Loucy (cell line): ENCODE data around the gene YIPF2.

Source experiments
- H2AFZ ChIP-seq: fragments of 200-600 bp; sonication (generic); 2 replicates; pipeline ENCODE4 v1.6.0; 2016; ENCODE audit warnings: antibody characterized with exemption, mild to moderate bottlenecking, low read length, moderate library complexity
- H3F3A ChIP-seq: fragments of 200-600 bp; 2 replicates; pipeline ENCODE4 v1.6.0; 2016; ENCODE audit warnings: antibody characterized with exemption, low read depth, mild to moderate bottlenecking
- H3K27me3 ChIP-seq: fragments of 200-600 bp; sonication (generic); 2 replicates; pipeline ENCODE4 v1.6.1; 2014; ENCODE audit warnings: low read length, mild to moderate bottlenecking; ENCODE audit not compliant: insufficient read depth, poor library complexity, severe bottlenecking
- H3K36me3 ChIP-seq: fragments of 200-600 bp; sonication (generic); 2 replicates; pipeline ENCODE4 v1.6.1; 2016; ENCODE audit warnings: low read length; ENCODE audit not compliant: insufficient read depth
- H3K4me1 ChIP-seq: fragments of 200-600 bp; sonication (generic); 2 replicates; pipeline ENCODE4 v1.5.1; 2014; ENCODE audit warnings: low read length, mild to moderate bottlenecking; ENCODE audit not compliant: insufficient read depth, poor library complexity, severe bottlenecking
- H3K4me2 ChIP-seq: fragments of 200-600 bp; sonication (generic); 2 replicates; pipeline ENCODE4 v1.6.0; 2014; ENCODE audit warnings: antibody characterized with exemption, low read length, low read depth, mild to moderate bottlenecking; ENCODE audit not compliant: poor library complexity, severe bottlenecking
- H3K4me3 ChIP-seq: fragments of 200-600 bp; sonication (generic); 2 replicates; pipeline ENCODE4 v1.5.1; 2014; ENCODE audit warnings: low read length, mild to moderate bottlenecking, mixed read lengths; ENCODE audit not compliant: poor library complexity, severe bottlenecking
- H3K79me2 ChIP-seq: fragments of 200-600 bp; sonication (generic); 2 replicates; pipeline ENCODE4 v1.6.1; 2014; ENCODE audit warnings: low read length; ENCODE audit not compliant: insufficient read depth
- H3K9ac ChIP-seq: fragments of 200-600 bp; sonication (generic); 2 replicates; pipeline ENCODE4 v1.6.0; 2014; ENCODE audit warnings: mild to moderate bottlenecking, low read depth, low read length, moderate library complexity; ENCODE audit not compliant: poor library complexity, severe bottlenecking
- H3K9me2 ChIP-seq: fragments of 200-600 bp; sonication (generic); replicated peaks from 2 replicates; pipeline ENCODE4 v1.6.1; 2016; ENCODE audit warnings: low read depth, low read length, mixed read lengths
- H3K9me3 ChIP-seq: fragments of 200-600 bp; sonication (generic); 2 replicates; pipeline ENCODE4 v1.6.1; 2014; ENCODE audit warnings: mild to moderate bottlenecking, antibody characterized with exemption, low read length, low read depth; ENCODE audit not compliant: insufficient read depth
- H4K20me1 ChIP-seq: fragments of 200-600 bp; sonication (generic); 2 replicates; pipeline ENCODE4 v1.6.0; 2014; ENCODE audit warnings: antibody characterized with exemption, low read length, mild to moderate bottlenecking; ENCODE audit not compliant: insufficient read depth, poor library complexity, severe bottlenecking
- CTCF ChIP-seq: fragments of 200-600 bp; sonication (generic); conservative IDR thresholded peaks from 2 replicates; pipeline ENCODE4 v1.5.1; 2014; ENCODE audit warnings: mild to moderate bottlenecking, antibody characterized with exemption, low read length
- EZH2phosphoT487 ChIP-seq: fragments of 200-600 bp; IDR thresholded peaks from 2 replicates; pipeline ENCODE4 v1.6.1; 2018; ENCODE audit warnings: antibody characterized with exemption, mild to moderate bottlenecking, moderate library complexity, borderline replicate concordance

The YIPF2 gene

GRCh38 chr19:10975374-10976130 lies 47.1 kb upstream of the YIPF2 start:
- Histone ChIP-seq H3K9ac (no peak overlapping the region), H3K4me2 (no peak overlapping the region), H3F3A (no peaks in the 10 kb centered on the region)

GRCh38 chr19:10971107-10971726 lies 42.8 kb upstream of the YIPF2 start:
- H3K36me3 ChIP-seq = no peaks in the 10 kb centered on the region
- no peaks in the 10 kb centered on the region for H3F3A ChIP-seq
- no peak overlapping the region for H3K4me2 ChIP-seq
- no peaks in the 10 kb centered on the region for H3K9me3 ChIP-seq
- H3K4me1 ChIP-seq = peaks cover 24% of the 10 kb centered on the region
- H3K9ac ChIP-seq = no peak overlapping the region
- H3K4me3 ChIP-seq = no peak overlapping the region
- peaks cover 68% of the 10 kb centered on the region for H4K20me1 ChIP-seq
- peaks cover 97% of the 10 kb centered on the region for H3K79me2 ChIP-seq
- no peak overlapping the region for H2AFZ ChIP-seq
- TF ChIP-seq EZH2phosphoT487 (no peak), CTCF (no peak)
- H3K27me3 ChIP-seq = no peaks in the 10 kb centered on the region
- H3K9me2 ChIP-seq = no peaks in the 10 kb centered on the region

More at GRCh38 chr19:10975374-10976130, 47.1 kb upstream of the YIPF2 start:
- H2AFZ ChIP-seq = no peak overlapping the region
- peaks cover 6% of the 10 kb centered on the region for H3K4me1 ChIP-seq
- peaks cover 74% of the 10 kb centered on the region for H4K20me1 ChIP-seq
- no peaks in the 10 kb centered on the region for H3K9me3 ChIP-seq
- H3K27me3 ChIP-seq = no peaks in the 10 kb centered on the region
- peaks cover 6% of the 10 kb centered on the region; the same call in 1 of the 2 replicates for H3K36me3 ChIP-seq
- H3K9me2 ChIP-seq = no peaks in the 10 kb centered on the region
- no peak overlapping the region for H3K4me3 ChIP-seq
- peaks cover 96% of the 10 kb centered on the region for H3K79me2 ChIP-seq
- TF ChIP-seq EZH2phosphoT487 (no peak), CTCF (no peak)

GRCh38 chr19:10968527-10969135 lies 40.2 kb upstream of the YIPF2 start:
- Histone ChIP-seq H2AFZ (no peak overlapping the region), H3K36me3 (no peaks in the 10 kb centered on the region), H3K9me3 (no peaks in the 10 kb centered on the region), H3K9ac (peak overlapping the region; percentile 57), H3K9me2 (no peaks in the 10 kb centered on the region), H3K4me2 (peak overlapping the region; percentile 63), H3K79me2 (peaks cover 97% of the 10 kb centered on the region), H3F3A (no peaks in the 10 kb centered on the region), H3K4me1 (peaks cover 28% of the 10 kb centered on the region), H3K4me3 (peak overlapping the region; percentile 37), H4K20me1 (peaks cover 65% of the 10 kb centered on the region), H3K27me3 (no peaks in the 10 kb centered on the region)
- TF ChIP-seq EZH2phosphoT487 = no peak
- TF ChIP-seq CTCF = no peak
